T1000 (cell line): ENCODE data around the gene PPM1J.
"Not testable (repeated sequence)": the region's sequence is repeated elsewhere in the genome, so short reads cannot be mapped to it uniquely, and the experiment has no call there.

Source experiments
- DNase-seq: peaks from one replicate; lab custom pipeline; 2025; ENCODE audit warnings: mixed read lengths; lab: John Stamatoyannopoulos, UW

Gene PPM1J

GRCh38 chr1:112721966-112722524 is 6.9 kb upstream of the PPM1J start:
- DNase-seq = no peak

GRCh38 chr1:112721294-112721693 is 6.2 kb upstream of the PPM1J start:
- not testable (repeated sequence) for DNase-seq

GRCh38 chr1:112720800-112721199 is 5.7 kb upstream of the PPM1J start:
- no peak for DNase-seq

- DNase-seq = no peak
These were observed 4.6 kb upstream of the PPM1J start for GRCh38 chr1:112719706-112720105.

GRCh38 chr1:112718691-112719418 is 3.7 kb upstream of the PPM1J start:
- DNase-seq = peak; percentile 84

GRCh38 chr1:112717263-112717873 is 2.2 kb upstream of the PPM1J start:
- no peak for DNase-seq

GRCh38 chr1:112716133-112716720 is 1.1 kb upstream of the PPM1J start:
- DNase-seq = peak; percentile 83

GRCh38 chr1:112714313-112715263 is 544 bp downstream of the PPM1J start:
- DNase-seq = no peak

GRCh38 chr1:112713466-112714312 is 1.4 kb downstream of the PPM1J start:
- DNase-seq = no peak

GRCh38 chr1:112712701-112713128 is 2.4 kb downstream of the PPM1J start:
- DNase-seq = no peak

- no peak for DNase-seq
These were observed 2.9 kb downstream of the PPM1J start for GRCh38 chr1:112712191-112712590.

- DNase-seq = no peak
These were observed 3.5 kb downstream of the PPM1J start for GRCh38 chr1:112711670-112712069.

- no peak for DNase-seq
These were observed 4.1 kb downstream of the PPM1J start for GRCh38 chr1:112711041-112711440.

- no peak for DNase-seq
These were observed 4.5 kb downstream of the PPM1J start for GRCh38 chr1:112710586-112710985.

GRCh38 chr1:112710159-112710558 is 5.0 kb downstream of the PPM1J start:
- DNase-seq = no peak

GRCh38 chr1:112708489-112708888 is 6.6 kb downstream of the PPM1J start:
- no peak for DNase-seq

- DNase-seq = no peak
These were observed 7.1 kb downstream of the PPM1J start for GRCh38 chr1:112708002-112708448.

GRCh38 chr1:112707221-112708001 is 7.7 kb downstream of the PPM1J start:
- DNase-seq = peak; percentile 87

GRCh38 chr1:112706505-112707220 is 8.5 kb downstream of the PPM1J start, which contains the start of gene RHOC:
RHOC (minus strand) TSS chr1:112707127; CDS start chr1:112703799, 3,328 bp downstream.
- DNase-seq = no peak
